A549 (cell line): Measurements from ENCODE around the gene SGIP1.

Source experiments
- JUNB ChIP-seq: fragments of >200 bp; sonication (Bioruptor Twin); formaldehyde crosslinking; IDR thresholded peaks from 2 replicates; pipeline ENCODE4 v1.6.1; 2016
- KDM1A ChIP-seq: fragments of 200-600 bp; sonication (generic); IDR thresholded peaks from 2 replicates; pipeline ENCODE4 v1.6.1; 2016; ENCODE audit warnings: low read depth, mild to moderate bottlenecking
- MYC ChIP-seq: IDR thresholded peaks from 2 replicates; pipeline ENCODE4 v1.6.1; 2012; ENCODE audit warnings: mild to moderate bottlenecking, inconsistent platforms, low read length, improper control_type of control experiment, borderline replicate concordance
- NPAS2 ChIP-seq: fragments of 250-450 bp; sonication (Bioruptor Pico); IDR thresholded peaks from 2 replicates; pipeline ENCODE4 v1.8.0; 2022; ENCODE audit warnings: mild to moderate bottlenecking, moderate library complexity, borderline replicate concordance
- POLR2A ChIP-seq: IDR thresholded peaks from 2 replicates; pipeline ENCODE4 v1.6.1; 2012; ENCODE audit warnings: mild to moderate bottlenecking, low read length
- TF ChIP-seq, protein P1 (sequence below): fragments of >200 bp; sonication (Bioruptor Twin); formaldehyde crosslinking; IDR thresholded peaks from 3 replicates; pipeline ENCODE4 v1.5.1; 2016

DNA sequence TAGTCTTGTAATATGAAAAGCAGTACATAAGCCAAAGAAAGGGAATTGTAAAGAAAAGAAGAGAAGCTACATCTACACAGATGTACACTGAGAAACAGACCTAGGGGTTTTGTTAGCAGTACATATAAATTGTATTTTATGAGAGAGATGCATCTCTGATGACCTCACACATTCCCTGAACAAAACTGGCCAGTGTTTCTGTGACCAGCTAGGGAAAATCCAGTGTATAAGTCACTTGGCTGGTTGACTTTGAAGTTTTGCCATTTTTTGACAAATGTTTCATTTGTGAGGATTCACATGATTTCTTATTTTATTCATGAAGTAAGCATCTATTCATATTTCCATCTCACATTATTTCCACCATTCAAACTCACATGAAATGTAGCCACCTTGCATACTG lies 190.0 kb downstream of the SGIP1 start:
- TF ChIP-seq NPAS2 (CRISPR knock-in tag) (no peak), MYC (no peak), JUNB (no peak), KDM1A (no peak), POLR2A (no peak)
- TF ChIP-seq, protein P1, sequence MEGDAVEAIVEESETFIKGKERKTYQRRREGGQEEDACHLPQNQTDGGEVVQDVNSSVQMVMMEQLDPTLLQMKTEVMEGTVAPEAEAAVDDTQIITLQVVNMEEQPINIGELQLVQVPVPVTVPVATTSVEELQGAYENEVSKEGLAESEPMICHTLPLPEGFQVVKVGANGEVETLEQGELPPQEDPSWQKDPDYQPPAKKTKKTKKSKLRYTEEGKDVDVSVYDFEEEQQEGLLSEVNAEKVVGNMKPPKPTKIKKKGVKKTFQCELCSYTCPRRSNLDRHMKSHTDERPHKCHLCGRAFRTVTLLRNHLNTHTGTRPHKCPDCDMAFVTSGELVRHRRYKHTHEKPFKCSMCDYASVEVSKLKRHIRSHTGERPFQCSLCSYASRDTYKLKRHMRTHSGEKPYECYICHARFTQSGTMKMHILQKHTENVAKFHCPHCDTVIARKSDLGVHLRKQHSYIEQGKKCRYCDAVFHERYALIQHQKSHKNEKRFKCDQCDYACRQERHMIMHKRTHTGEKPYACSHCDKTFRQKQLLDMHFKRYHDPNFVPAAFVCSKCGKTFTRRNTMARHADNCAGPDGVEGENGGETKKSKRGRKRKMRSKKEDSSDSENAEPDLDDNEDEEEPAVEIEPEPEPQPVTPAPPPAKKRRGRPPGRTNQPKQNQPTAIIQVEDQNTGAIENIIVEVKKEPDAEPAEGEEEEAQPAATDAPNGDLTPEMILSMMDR, result no peak
